Renal cortex interstitium (tissue), 15 donors: ENCODE results near the gene EID3. TPM values are rescaled to one million over a fixed set of nuclear protein-coding genes. Genes with fewer than 3 reads are reported as not detected.
"Not testable (repeated sequence)": the region's sequence is repeated elsewhere in the genome, so short reads cannot be mapped to it uniquely, and the experiment has no call there.

Experiments used
- DNase-seq, 11 donors: peaks; one replicate each; pipeline ENCODE4 v3.0.0-alpha.2; 2013; ENCODE audit warnings: low read depth in 9 of 11, low spot score in 4 of 11; ENCODE audit errors: extremely low read depth in 1 of 11
- long read RNA-seq, 16 experiments: transcript quantifications; one replicate each; lab custom pipeline, GENCODE V29; 2026
- polyA plus RNA-seq, 3 donors: library from polyadenylated mRNA; unstranded; fragments of 120-200 nt; gene quantifications; one replicate each; pipeline ENCODE4 v1.2.1, GENCODE V29; 2013; ENCODE audit not compliant: insufficient read length in 3 of 3

Gene EID3
- 1 to 10 TPM; 3.9 to 4.9 (median 4.1) TPM for polyA plus RNA-seq
- long read RNA-seq, donor 1, partial matches to known transcripts = 0 of 2 reads
- long read RNA-seq, donor 1, other reads (novel, unspliced or antisense) = 0 of 2 reads
- long read RNA-seq, donor 2, partial matches to known transcripts = 0 of 2 reads
- long read RNA-seq, donor 2, other reads (novel, unspliced or antisense) = 0 of 2 reads
- long read RNA-seq, donor 3, transcript EID3-201 (1 exons, 1,467 nt) = major isoform, 6 of 6 reads
- long read RNA-seq, donor 3, partial matches to known transcripts = 0 of 6 reads
- long read RNA-seq, donor 3, other reads (novel, unspliced or antisense) = 0 of 6 reads
- long read RNA-seq, donor 4, partial matches to known transcripts = 0 of 3 reads
- long read RNA-seq, donor 4, other reads (novel, unspliced or antisense) = 0 of 3 reads
- long read RNA-seq, donor 5 = 0 reads
- long read RNA-seq, donor 6, transcript EID3-201 (1 exons, 1,467 nt) = major isoform, 6 of 6 reads
- long read RNA-seq, donor 6, partial matches to known transcripts = 0 of 6 reads
- long read RNA-seq, donor 6, other reads (novel, unspliced or antisense) = 0 of 6 reads
- long read RNA-seq, donor 7, transcript EID3-201 (1 exons, 1,467 nt) = major isoform, 8 of 8 reads
- long read RNA-seq, donor 7, partial matches to known transcripts = 0 of 8 reads
- long read RNA-seq, donor 7, other reads (novel, unspliced or antisense) = 0 of 8 reads
- long read RNA-seq, donor 8, transcript EID3-201 (1 exons, 1,467 nt) = major isoform, 9 of 9 reads
- long read RNA-seq, donor 8, partial matches to known transcripts = 0 of 9 reads
- long read RNA-seq, donor 8, other reads (novel, unspliced or antisense) = 0 of 9 reads
- long read RNA-seq, donor 9 = 0 reads
- long read RNA-seq, donor 10, partial matches to known transcripts = 0 of 2 reads
- long read RNA-seq, donor 10, other reads (novel, unspliced or antisense) = 0 of 2 reads
- long read RNA-seq, donor 11 = 0 reads
- long read RNA-seq, donor 12 = 0 reads
- long read RNA-seq, donor 13 = 0 reads
- long read RNA-seq, donor 14, partial matches to known transcripts = 0 of 2 reads
- long read RNA-seq, donor 14, other reads (novel, unspliced or antisense) = 0 of 2 reads
- long read RNA-seq, donor 15, partial matches to known transcripts = 0 of 1 reads
- long read RNA-seq, donor 15, other reads (novel, unspliced or antisense) = 0 of 1 reads
- long read RNA-seq, donor 16, transcript EID3-201 (1 exons, 1,467 nt) = major isoform, 7 of 7 reads
- long read RNA-seq, donor 16, partial matches to known transcripts = 0 of 7 reads
- long read RNA-seq, donor 16, other reads (novel, unspliced or antisense) = 0 of 7 reads

DNA sequence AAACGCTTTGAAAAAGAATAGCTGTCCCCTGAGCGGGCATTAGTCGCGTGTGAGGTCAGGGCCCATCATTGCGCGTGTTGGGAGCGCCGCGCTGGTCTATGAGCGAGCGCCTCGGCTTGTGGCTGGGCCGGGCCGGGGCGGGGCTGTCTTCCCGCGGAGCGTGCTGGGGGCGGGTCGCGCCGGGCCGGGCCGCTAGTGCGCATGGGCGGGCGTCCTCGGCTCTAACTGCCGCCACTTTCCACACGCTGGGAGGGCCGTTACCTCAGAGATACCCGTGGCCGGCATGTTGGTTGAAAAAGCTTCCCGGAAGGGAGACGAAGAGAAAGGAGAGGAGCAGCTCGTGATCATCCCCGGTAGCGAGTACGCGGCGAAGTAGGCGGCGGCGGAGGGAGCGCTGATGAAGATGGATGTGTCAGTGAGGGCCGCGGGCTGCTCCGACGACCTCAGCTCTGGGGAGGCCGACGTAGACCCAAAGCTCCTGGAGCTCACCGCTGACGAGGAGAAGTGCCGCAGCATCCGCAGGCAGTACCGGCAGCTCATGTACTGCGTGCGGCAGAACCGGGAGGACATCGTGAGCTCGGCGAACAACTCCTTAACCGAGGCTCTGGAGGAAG lies at the start of gene EID3:
EID3 (plus strand) TSS at position 202 of the 614 bp plus-strand sequence; CDS start at position 398, 196 bp downstream.
- peak in 10 of 11 donors; percentile 51 to 84 (median 74) for DNase-seq

DNA sequence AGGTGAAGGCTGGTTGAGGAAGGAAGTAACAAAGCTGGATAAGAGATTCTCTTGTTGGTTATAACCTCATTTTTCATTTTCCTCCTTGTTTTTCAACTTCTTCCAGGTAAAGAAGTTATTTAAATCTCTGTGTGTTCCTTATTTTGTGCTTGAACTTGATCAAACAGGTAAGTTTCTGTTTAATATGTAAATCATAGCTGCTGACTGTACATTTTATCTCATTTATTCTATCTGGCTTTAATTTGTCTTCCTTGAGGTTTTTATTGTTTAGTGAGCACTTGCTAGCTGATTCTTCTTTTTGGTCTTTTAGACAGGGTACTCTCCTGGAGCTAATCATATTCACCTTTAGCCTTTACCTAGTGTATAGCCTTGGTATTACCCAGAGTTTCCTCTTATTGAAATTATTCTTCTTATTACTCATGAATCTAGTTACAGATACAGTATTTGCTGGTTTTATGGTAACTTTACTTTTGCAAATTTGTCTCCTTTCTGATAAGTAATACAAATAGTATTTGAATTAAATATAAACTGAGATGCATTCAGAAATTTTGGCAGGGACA lies 45.5 kb upstream of the EID3 start:
- DNase-seq = no peak

DNA sequence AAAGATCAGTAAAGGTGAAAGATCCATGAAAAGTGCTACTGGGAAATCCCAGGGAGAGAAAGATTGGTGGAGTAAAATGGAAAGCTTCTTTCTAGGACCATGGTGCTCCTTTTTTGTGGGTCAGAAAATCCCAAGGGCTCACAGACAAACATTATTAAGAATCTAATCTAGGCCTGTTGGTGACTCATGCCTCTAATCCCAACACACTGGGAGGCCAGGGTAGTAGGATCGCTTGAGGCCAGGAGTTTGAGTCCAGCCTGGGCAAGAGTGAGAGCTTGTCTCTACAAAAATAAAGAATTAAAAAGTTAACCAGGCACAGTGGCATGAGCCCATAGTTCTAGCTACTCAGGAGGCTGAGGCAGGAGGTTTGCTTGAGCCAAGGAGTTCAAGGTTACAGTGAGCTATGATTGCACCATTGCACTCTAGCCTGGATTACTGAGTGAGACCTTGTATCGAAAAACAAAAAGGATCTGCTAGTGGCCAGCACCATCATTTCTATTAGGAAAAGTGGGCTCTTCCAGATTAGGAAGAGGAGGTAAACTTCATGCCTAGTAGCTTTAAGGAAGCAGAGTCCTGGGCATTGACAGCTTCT lies 45.0 kb upstream of the EID3 start:
- no peak for DNase-seq

DNA sequence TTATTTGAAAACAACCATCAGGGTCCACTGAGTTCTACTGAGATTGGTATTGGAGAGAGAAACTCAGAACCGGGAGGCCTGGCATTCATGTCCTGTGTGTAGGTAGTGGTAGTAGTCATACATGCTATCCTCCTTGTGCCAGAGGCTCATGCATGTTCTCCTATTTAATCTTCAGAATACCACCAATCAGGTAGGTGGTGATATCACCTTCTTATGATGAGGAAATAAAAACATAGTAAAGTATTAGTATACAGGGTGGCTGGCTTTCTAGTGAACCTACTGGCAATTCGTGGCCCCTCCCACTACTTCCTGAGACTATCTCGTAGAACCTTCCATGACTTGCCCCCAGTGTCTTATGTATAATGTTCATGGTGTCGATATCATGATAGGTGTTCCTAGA lies 40.5 kb upstream of the EID3 start:
- no peak for DNase-seq

DNA sequence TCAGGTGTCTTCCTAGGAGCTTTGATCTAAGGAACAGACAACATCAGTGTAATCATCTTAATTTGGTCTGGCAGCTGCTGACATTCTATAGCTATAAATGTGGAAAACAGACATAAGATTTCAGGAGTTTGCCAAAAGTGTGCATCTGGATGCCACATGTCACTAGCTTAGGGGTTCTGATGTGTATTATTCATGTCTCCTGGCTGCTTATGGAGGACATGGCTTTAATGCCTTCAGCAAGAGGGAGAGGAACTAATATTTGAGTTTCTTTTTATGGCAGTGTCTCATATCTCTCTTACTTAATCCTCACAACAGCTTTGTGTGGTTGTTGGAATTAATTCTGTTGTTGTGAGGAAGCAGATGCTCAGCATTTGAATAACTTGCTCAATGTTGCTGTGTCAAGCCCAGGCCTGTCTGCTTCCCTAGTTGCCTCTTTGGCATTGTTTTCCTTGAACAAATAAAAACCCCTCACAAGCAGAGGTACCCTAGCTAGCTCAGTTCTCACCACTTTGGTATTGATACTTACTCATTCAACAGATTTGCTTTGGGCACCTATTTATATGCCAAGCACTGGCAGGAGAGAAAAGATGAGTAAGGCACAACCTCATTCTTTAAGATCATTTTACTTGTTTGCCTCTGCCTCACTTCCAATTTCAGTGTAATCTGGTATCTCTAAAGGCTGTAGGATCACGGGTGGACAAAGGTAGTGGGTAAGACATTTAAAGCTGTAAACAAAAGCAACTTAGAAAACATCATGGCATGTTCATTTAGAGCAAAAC lies 39.8 kb upstream of the EID3 start:
- no peak for DNase-seq

DNA sequence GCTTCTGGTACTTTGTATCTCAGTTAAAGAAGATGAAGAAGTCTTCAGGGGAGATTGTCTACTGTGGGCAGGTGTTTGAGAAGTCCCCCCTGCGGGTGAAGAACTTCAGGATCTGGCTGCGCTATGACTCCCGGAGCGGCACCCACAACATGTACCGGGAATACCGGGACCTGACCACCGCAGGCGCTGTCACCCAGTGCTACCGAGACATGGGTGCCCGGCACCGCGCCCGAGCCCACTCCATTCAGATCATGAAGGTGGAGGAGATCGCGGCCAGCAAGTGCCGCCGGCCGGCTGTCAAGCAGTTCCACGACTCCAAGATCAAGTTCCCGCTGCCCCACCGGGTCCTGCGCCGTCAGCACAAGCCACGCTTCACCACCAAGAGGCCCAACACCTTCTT lies 38.1 kb upstream of the EID3 start:
- not testable (repeated sequence) for DNase-seq

DNA sequence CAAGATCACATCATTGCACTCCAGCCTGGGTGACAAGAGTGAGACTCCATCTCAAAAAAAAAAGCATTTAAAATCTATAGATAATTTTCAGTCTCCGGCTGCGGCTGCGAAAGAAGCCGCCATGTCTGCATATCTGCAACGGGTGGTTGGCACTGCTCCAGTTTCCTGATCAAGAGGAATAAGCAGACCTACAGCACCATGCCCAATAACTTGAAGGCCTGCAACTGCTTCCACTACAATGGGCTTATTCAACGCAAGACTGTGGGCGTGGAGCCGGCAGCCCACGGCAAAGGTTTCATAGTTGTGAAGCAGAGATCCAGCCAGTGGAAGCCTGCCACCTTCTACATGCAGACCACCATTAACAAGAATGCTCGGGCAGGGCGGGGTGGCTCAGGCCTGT lies 30.6 kb upstream of the EID3 start:
- DNase-seq = no peak

DNA sequence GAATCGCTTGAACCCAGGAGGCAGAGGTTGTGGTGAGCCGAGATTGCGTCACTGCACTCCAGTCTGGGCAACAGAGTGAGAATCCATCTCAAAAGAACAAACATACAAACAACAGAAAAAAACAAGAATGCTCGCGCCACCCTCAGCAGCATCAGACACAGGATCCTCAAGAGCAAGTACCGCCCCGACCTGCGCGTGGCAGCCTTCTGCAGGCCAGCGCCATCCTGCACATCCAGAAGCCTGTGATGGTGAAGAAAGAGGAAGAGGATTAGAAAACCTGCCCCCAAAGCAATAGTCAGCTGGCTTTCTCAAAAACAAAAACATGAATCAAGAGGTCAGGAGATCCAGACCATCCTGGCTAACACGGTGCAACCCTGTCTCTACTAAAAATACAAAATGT lies 30.0 kb upstream of the EID3 start:
- no peak for DNase-seq

DNA sequence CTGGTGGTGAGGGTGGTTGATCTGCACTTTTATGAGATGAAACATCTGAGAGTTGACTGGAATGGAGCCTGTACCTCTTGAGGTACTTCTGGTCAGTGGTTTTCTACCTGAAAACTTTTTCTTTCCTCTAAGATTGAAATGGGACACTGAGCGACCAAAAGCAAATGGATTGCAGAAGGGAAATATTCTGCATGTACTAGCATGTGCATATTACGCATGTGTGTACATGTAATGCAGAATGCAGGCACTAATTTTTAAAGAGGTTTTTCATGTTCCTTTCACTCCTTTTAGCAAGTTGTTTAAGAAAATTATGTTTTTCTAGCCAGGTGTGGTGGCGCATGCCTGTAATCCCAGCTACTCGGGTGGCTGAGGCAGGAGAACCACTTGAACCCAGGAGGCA lies 28.7 kb upstream of the EID3 start:
- DNase-seq = no peak

DNA sequence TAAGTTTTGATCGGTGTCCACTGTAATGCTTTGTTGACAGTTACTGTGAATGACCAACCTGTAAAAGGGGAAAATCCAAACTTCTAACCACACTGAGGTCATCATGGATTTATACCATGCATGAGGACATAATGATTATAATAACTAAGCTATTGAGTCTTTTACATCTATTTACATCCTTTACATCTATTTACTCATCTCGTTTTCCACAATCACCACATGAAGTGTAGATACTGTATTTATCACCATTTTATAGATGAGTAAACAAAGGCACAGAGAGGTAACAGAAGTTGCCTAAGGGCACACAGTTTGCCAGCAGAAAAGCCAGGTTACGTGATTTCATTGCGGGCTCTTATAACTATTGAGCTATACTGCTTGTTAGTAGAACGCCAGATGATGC lies 27.9 kb upstream of the EID3 start:
- no peak for DNase-seq

DNA sequence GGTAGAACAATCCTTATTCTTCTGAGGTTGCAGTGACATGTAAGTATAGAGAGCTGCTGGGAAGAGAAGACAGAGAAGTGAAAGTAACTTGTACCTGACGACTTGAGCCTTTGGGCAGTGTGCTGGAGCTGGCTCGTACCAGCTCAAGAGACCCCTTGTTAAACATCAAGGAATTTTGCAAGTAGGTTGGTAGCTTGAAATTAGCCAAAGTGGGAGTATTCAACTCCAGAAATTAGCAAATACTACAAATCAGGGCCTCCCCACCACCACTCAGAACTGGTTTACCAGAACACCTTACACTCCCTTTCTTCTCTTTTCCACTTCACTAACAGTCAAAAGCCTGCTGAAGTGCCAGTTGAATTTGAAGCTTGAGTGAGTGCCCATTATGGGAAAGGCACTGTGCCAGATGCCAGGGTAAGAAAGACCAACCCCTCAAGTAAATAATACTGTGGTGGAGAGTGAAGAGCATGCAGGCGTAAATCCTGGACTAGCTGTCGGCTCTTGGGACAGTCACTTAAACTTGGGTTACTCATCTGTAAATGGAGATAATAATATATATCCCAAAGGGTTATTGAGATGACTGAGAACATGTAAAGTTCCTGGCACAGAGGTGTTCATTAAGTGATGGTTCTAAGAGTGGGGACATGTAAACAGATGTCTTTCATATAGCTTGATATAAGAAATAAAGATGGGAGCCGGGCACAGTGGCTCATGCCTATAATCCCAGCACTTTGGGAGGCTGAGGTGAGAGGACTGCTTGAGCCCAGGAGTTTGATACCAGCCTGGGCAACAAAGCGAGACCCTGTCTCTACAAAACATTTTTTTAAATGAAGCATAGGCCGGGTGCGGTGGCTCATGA lies 27.0 kb upstream of the EID3 start:
- DNase-seq = peak in 6 of 11 donors; percentile 24 to 55 (median 32)

DNA sequence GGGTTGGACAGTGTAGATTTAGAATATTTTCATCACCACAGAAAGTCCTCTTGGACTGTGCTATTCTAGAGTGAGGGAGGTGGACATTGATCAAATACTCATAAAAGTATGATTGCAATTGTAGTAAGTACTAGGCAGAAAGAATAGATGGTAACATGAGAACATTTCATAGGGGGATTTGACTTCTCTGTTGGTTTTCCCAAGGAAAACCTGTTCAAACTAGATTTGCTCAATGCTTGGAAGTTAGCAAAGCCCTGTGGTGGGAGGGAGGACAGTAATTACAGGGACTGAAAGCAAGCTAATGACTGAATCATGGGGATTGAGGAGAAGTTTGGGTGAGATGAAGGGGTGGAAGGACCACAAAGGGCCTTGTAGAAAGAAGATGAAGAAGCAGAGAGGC lies 24.4 kb upstream of the EID3 start:
- no peak for DNase-seq

DNA sequence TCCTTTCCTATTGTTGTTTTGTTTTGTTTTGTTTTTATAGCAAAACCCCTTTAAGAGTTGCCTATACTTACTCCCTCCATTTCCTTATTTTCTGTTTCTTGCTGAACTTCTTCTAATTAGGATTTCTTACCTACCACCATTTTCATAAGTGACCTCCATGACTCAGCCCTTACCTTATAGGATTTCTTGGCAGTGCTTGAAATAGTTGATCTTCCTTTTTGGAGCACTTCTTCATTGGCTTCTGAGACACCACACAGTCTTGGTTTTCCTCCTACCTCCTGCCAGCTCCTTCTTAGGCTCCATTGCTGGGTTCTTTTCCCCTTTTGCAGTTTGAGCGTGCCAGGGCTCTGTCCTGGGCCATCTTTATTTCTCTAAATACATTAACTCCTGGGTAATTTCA lies 23.4 kb upstream of the EID3 start:
- DNase-seq = no peak

DNA sequence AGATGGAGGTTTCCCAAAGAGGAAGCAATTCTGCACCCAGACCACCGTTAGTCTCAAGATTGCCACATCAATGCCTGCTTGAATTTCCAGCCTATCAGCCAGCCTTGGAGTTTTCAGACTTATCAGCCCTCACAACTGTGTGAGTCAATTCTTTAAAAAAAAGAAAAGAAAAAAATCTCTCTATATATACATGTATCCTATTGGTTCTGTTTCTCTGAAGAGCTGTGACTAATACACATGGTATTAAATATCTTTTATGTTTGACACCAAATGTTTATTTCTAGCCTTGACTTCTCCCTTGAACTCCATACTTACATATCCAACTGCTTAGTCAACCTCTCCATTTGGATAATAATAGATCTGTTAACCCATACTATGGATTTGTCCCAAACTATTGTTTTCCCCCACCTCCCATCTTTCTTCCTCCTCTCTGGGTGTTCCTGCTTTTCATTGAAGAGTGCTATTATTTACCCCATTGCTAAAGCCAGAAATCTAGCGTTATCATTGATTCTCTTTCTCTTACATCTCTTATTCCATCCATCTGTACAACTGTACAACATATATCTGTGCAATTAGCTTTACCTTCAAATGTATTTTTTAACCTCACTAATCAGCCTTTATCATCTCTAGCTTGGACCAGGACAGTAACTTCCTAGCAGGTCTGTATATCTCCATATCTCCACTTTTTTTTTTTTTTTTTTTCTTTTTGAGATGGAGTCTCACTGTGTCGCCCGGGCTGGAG lies 22.7 kb upstream of the EID3 start:
- DNase-seq = no peak

DNA sequence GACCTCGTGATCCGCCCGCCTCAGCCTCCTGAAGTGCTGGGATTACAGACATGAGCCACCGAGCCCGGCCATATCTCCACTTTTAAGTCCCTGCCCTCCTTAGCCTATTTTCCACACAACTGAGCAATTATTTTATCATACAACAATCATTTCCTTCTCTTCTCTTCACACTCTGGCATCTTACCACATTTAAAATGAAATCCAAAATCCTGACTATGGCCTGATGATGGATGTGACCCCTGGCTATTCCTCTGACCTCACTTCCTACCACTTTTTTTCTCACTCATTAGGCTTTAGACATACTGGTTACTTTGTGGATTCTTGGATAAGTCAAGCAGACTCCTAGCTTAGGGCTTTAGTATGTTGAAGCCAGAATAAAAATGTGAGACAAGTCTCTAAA lies 21.9 kb upstream of the EID3 start:
- no peak for DNase-seq

DNA sequence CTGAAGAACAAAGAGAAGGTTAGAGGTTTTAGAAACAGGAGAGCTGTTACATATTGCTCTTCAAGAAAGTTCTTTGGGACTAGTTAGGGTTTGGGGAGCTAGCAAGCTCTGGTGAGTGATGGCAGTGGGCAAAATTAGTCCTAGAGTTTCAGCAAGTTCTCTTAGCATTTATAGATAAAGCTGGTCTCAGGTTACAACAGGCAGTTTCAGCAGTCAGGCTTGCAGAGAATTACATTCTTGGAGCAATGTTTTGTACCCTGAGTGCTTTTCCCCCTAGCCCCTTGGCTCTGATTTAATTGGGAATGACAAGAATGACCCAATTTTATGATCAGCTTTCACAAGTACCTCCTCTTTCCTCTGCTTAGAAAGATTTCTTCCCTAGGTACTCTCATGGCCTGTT lies 21.4 kb upstream of the EID3 start:
- DNase-seq = no peak
